Muscle layer of colon (tissue), 2 donors: Measurements from ENCODE around the gene MAP7D1.

Source experiments
- H3K27ac ChIP-seq: one replicate; pipeline ENCODE4 v1.7.0; 2013; ENCODE audit warnings: low read depth, mild to moderate bottlenecking, low read length, moderate library complexity
- H3K27me3 ChIP-seq, 2 donors: one replicate each; pipeline ENCODE4 v1.7.0; 2013; ENCODE audit warnings: low read length in 2 of 2, mild to moderate bottlenecking in 2 of 2; ENCODE audit not compliant: insufficient read depth in 2 of 2, control insufficient read depth in 1 of 2
- H3K36me3 ChIP-seq: one replicate; pipeline ENCODE4 v1.7.0; 2013; ENCODE audit warnings: mild to moderate bottlenecking, low read length; ENCODE audit not compliant: insufficient read depth
- H3K4me1 ChIP-seq: one replicate; pipeline ENCODE4 v1.7.0; 2013; ENCODE audit warnings: mild to moderate bottlenecking, low read length; ENCODE audit not compliant: insufficient read depth
- H3K4me3 ChIP-seq, 2 donors: one replicate each; pipeline ENCODE4 v1.7.0; 2013; ENCODE audit warnings: low read length in 2 of 2, low read depth in 1 of 2, mild to moderate bottlenecking in 1 of 2, moderate library complexity in 1 of 2
- H3K9ac ChIP-seq: one replicate; pipeline ENCODE4 v1.7.0; 2013; ENCODE audit warnings: low read length
- H3K9me3 ChIP-seq: one replicate; pipeline ENCODE4 v1.7.0; 2013; ENCODE audit warnings: mild to moderate bottlenecking, low read length
- donor health status: abdominal sarcoma.
- donor health status: Adenocarcinoma of cecum.

Gene MAP7D1

GRCh38 chr1:36143424-36143823 lies 12.5 kb upstream of the MAP7D1 start:
- Histone ChIP-seq H3K27ac (no peak overlapping the region), H3K9me3 (no peaks in the 10 kb centered on the region), H3K27me3 (no peaks in the 10 kb centered on the region), H3K4me1 (peaks cover 33% of the 10 kb centered on the region), H3K9ac (no peak overlapping the region), H3K36me3 (peaks cover 15% of the 10 kb centered on the region), H3K4me3 (no peak overlapping the region)

DNA sequence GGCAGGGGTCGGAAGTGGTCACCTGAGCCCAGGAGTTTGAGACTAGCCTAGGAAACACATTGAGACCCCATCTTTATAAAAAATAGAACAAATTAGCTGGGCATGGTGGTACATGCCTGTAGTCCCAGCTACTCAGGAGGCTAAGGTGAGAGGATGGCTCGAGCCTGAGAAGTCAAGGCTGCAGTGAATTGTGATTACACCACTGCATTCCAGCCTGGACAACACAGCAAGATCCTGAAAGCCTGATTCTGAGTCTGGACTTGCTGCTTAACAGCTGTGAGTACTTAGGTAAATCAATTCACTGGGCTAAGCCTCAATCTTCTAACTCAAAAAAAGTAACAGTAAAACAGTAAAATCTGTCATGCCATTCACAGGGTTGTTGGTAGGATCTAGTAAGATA lies 11.5 kb upstream of the MAP7D1 start:
- peaks cover 10% of the 10 kb centered on the region for H3K36me3 ChIP-seq
- H3K9ac ChIP-seq: no peak overlapping the region
- no peak overlapping the region for H3K4me3 ChIP-seq
- H3K27ac ChIP-seq: no peak overlapping the region
- peaks cover 32% of the 10 kb centered on the region for H3K4me1 ChIP-seq
- no peaks in the 10 kb centered on the region for H3K9me3 ChIP-seq
- no peaks in the 10 kb centered on the region for H3K27me3 ChIP-seq

- peak overlapping the region; percentile 84 for H3K27ac ChIP-seq
- H3K9me3 ChIP-seq: no peaks in the 10 kb centered on the region
- H3K9ac ChIP-seq: peak overlapping the region; percentile 77
- H3K36me3 ChIP-seq: peaks cover 5% of the 10 kb centered on the region
- peak overlapping the region; percentile 77 to 88 for H3K4me3 ChIP-seq
- peaks cover 37% of the 10 kb centered on the region for H3K4me1 ChIP-seq
- H3K27me3 ChIP-seq: no peaks in the 10 kb centered on the region
Measured at GRCh38 chr1:36148821-36149236, 7.1 kb upstream of the MAP7D1 start.

GRCh38 chr1:36149237-36149972 lies 6.6 kb upstream of the MAP7D1 start, which contains the start of gene TRAPPC3:
Gene TRAPPC3 (minus strand): TSS chr1:36149486. CDS start chr1:36149378, 108 bp downstream.
- no peaks in the 10 kb centered on the region for H3K9me3 ChIP-seq
- peak within 1 kb of the TSS; percentile 77 for H3K9ac ChIP-seq
- H3K4me1 ChIP-seq: peaks cover 40% of the 10 kb centered on the region
- no peaks in the 10 kb centered on the region for H3K27me3 ChIP-seq
- H3K4me3 ChIP-seq: peak within 1 kb of the TSS; percentile 77 to 88
- H3K36me3 ChIP-seq: peaks cover 5% of the 10 kb centered on the region
- H3K27ac ChIP-seq: peak within 1 kb of the TSS; percentile 84

DNA sequence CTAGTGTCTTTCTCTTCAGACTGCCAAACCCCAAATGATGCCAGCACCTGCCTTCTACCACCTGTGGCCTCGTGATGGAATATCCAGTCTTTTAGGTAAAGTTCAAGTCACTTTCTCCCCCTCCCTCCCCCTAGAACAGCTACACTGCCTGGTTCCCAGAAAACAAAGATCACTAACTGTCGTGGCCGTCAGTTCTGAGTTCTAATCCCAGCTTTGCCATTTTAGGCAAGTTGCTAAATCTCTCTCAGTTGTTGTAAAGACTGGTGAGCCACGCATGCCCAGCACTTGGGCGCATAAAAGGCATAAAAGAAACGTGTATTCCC lies 6.0 kb upstream of the MAP7D1 start:
- H3K9ac ChIP-seq: peak overlapping the region; percentile 74
- H3K27me3 ChIP-seq: no peaks in the 10 kb centered on the region
- peak overlapping the region in 1 of 2 donors; percentile 88 for H3K4me3 ChIP-seq
- peaks cover 46% of the 10 kb centered on the region for H3K4me1 ChIP-seq
- H3K36me3 ChIP-seq: peaks cover 5% of the 10 kb centered on the region
- no peaks in the 10 kb centered on the region for H3K9me3 ChIP-seq
- H3K27ac ChIP-seq: peak overlapping the region; percentile 84

DNA sequence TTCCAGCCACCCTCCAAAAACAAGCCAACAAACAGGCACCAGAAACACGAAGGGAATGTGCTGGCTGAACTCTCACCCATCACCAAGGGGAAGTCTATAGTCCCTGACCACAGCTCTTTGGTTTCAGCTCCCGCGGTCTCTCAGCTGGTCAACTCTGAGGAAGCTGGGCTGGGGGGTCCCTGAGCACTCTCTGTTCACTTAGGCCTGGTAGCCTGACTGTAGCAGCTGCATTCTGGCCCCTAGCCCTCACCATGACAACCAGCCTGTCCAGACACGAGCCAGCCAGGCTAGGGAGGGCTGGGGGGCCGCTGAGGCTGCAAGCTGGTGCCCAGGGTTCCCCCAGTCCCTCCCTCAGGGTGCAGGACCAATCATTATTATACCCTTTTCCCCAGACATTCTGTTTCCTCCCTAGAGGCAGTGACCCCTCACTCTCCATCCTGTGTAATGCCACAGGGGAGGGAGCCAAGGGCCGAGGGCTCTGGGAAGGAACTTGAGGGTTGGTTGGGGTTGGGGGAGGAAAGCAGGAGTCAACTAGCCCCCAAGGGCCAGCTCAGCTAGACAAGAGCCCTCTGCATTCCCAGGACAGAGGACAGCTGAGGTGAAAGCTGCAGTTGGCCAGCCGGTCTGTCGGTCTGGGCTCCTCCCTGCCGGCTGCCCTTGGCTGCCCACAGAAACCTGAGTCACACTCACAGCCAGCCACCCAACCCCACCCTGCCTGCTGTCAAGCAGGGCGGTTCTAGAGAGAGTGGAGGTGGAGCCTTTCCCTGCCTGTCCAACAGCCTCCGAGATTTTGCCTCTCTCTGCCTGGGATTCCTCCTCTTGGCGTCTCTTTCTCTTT lies 5.4 kb upstream of the MAP7D1 start:
- peak overlapping the region; percentile 74 for H3K9ac ChIP-seq
- no peaks in the 10 kb centered on the region for H3K9me3 ChIP-seq
- H3K27me3 ChIP-seq: no peaks in the 10 kb centered on the region
- peaks cover 48% of the 10 kb centered on the region for H3K4me1 ChIP-seq
- H3K4me3 ChIP-seq: peak overlapping the region in 1 of 2 donors; percentile 88
- peak overlapping the region; percentile 84 for H3K27ac ChIP-seq
- H3K36me3 ChIP-seq: peaks cover 5% of the 10 kb centered on the region

DNA sequence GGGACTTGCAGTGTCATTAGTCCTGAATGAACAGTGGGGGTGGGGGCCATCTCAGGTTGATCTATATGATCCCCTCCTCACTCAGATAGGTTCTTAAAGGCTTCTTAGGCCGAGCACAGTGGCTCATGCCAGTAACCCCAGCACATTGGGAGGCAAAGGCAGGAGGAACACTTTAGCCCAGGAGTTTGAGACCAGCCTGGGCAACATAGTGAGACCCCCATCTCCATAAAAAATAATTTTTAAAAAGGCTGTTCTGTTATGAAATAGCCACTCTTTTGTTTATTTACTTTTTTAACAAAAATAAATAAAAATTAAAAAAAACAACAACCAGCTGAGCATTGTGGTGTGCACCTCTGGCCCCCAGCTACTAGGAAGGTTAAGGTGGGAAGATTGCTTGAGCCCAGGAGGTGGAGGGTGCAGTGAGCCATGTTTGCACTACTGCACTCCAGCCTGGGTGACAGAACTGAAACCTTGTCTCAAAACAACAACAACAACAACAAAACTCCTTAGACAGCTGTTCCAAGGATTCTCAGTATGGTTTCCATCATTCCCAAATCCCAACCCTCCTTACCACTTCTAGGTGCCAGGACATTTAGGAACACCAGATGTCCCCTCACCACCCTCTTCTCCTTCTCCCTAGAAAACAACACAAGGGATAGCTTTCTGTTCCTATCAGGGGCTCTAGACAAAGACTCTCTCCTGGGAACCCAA lies 4.7 kb upstream of the MAP7D1 start:
- Histone ChIP-seq H3K4me3 (peak overlapping the region in 1 of 2 donors; percentile 2), H3K27me3 (no peaks in the 10 kb centered on the region)

GRCh38 chr1:36151845-36152203 lies 4.1 kb upstream of the MAP7D1 start:
- Histone ChIP-seq H3K4me1 (peaks cover 48% of the 10 kb centered on the region), H3K9me3 (no peaks in the 10 kb centered on the region), H3K9ac (no peak overlapping the region), H3K27ac (peak overlapping the region; percentile 84), H3K4me3 (peak overlapping the region in 1 of 2 donors; percentile 2), H3K36me3 (peaks cover under 1% of the 10 kb centered on the region), H3K27me3 (no peaks in the 10 kb centered on the region)

More for the DNA sequence above, 4.7 kb upstream of the MAP7D1 start:
- peak overlapping the region; percentile 84 for H3K27ac ChIP-seq
- peak overlapping the region; percentile 74 for H3K9ac ChIP-seq
- peaks cover 5% of the 10 kb centered on the region for H3K36me3 ChIP-seq
- peaks cover 48% of the 10 kb centered on the region for H3K4me1 ChIP-seq
- no peaks in the 10 kb centered on the region for H3K9me3 ChIP-seq

GRCh38 chr1:36153476-36153875 lies 2.5 kb upstream of the MAP7D1 start:
- Histone ChIP-seq H3K27ac (no peak overlapping the region), H3K4me1 (peaks cover 45% of the 10 kb centered on the region), H3K4me3 (no peak overlapping the region), H3K27me3 (no peaks in the 10 kb centered on the region), H3K9ac (no peak overlapping the region), H3K9me3 (no peaks in the 10 kb centered on the region), H3K36me3 (no peaks in the 10 kb centered on the region)

- H3K9me3 ChIP-seq: no peaks in the 10 kb centered on the region
- H3K27ac ChIP-seq: peak overlapping the region; percentile 99
- no peaks in the 10 kb centered on the region for H3K27me3 ChIP-seq
- H3K4me3 ChIP-seq: peak overlapping the region in 1 of 2 donors; percentile 90
- no peaks in the 10 kb centered on the region for H3K36me3 ChIP-seq
- no peak overlapping the region for H3K9ac ChIP-seq
- peaks cover 51% of the 10 kb centered on the region for H3K4me1 ChIP-seq
Measured at GRCh38 chr1:36154335-36154734, 1.6 kb upstream of the MAP7D1 start.

- Histone ChIP-seq H3K36me3 (peaks cover 5% of the 10 kb centered on the region), H3K4me3 (peak overlapping the region; percentile 89 to 90), H3K27me3 (no peaks in the 10 kb centered on the region), H3K9ac (peak overlapping the region; percentile 99), H3K9me3 (no peaks in the 10 kb centered on the region), H3K4me1 (peaks cover 54% of the 10 kb centered on the region), H3K27ac (peak overlapping the region; percentile 99)
Measured at GRCh38 chr1:36154765-36155407, 1.1 kb upstream of the MAP7D1 start.
